GM21526 (cell line): ENCODE results near the gene DBF4B.

Experiments used
- ATAC-seq: cut with Tn5 transposase; IDR thresholded peaks from one replicate; pipeline ENCODE4 v1.9.1; 2021; ENCODE audit warnings: moderate library complexity; ENCODE audit not compliant: unreplicated experiment, low FRiP score

DBF4B gene

DNA sequence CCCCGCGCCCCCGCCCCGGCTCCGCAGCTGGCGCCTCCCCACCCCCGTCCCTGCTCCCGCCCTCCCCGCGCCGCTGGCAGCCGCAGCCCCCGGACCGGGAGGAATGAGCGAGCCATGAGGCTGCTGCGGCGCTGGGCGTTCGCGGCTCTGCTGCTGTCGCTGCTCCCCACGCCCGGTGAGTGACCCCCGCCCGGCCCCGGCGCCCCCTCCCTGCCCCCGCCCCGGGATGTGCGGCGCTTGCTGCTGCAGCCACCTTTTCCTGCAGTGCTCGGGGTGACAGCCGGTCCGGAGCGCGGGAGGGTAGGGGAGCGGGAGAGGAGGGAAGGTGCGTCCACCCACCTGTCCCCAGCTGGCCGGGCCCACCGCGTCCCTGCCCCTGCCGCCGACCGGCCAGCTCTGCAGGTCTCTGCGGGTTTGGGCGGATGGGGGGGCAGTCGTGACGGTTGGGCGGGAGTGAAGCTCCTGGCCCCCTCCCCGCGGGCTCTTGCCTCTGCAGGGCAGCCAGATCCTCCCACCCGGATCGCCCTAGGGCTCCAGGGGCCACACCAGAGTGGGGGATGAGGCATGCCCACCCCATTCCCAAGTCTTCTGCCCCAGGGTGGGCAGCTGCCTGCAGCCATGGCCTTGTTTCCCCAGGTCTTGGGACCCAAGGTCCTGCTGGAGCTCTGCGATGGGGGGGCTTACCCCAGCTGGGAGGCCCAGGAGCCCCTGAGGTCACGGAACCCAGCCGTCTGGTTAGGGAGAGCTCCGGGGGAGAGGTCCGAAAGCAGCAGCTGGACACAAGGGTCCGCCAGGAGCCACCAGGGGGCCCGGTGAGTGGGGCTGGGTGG, 50.8 kb downstream of the DBF4B start:
- no peak for ATAC-seq

GRCh38 chr17:44759916-44760243, 51.4 kb downstream of the DBF4B start:
- ATAC-seq, result no peak

GRCh38 chr17:44760474-44761308, 52.2 kb downstream of the DBF4B start:
- no peak for ATAC-seq

- ATAC-seq, result no peak
These were observed 53.7 kb downstream of the DBF4B start for GRCh38 chr17:44761932-44762810.

- ATAC-seq, result no peak
These were observed 54.7 kb downstream of the DBF4B start for GRCh38 chr17:44763170-44763569.

DNA sequence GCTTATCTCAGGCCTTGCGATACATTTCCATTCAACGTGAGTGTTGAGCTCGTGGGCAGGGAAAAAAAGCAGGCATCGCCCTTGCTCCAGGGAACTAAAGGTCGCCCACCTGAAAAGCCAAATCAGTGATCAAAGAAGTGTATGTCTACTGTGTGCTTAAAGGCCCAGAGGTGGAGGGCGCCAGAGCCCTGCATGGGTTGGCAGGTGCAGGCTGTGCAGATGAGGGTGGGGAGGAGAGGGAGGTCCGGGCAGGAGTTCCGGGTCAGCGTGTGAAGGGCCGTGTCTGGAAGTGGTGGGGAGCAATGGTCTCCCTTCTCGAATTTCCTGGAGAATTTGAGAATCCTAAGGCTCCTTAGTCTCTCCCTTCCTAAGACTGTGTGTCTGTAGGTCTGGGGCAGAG, 57.5 kb downstream of the DBF4B start:
- no peak for ATAC-seq

DNA sequence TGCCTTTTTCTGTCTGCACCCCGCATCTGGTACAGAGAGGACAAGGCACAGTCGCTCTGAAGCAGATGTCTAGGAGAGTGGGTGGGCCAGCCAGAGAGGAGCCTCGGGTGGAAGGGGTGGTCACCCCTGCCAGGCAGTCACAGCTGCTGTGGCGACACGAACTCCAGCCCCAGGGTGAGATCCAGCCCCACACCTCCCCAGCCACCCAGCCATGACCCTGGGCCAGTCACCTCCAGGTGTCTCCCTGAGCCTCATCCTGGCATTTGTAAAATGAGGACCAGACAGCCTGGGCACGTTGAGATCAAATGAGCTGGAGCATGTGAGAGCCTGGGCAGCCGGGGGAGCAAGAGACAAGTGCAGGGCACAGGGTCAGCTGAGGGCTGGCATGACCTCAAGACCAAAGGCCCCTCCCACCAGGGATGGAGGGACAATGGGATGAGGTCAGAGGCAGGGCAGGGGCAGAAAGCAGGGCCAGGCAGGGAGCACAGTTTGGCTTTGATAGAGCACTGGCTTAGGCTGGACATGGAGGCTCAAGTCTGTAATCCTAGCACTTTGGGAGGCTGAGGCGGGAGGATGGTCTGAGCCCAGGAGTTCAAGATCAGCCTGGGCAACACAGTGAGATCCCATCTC, 58.1 kb downstream of the DBF4B start:
- no peak for ATAC-seq

- no peak for ATAC-seq
These were observed 59.0 kb downstream of the DBF4B start for GRCh38 chr17:44767493-44767892.

DNA sequence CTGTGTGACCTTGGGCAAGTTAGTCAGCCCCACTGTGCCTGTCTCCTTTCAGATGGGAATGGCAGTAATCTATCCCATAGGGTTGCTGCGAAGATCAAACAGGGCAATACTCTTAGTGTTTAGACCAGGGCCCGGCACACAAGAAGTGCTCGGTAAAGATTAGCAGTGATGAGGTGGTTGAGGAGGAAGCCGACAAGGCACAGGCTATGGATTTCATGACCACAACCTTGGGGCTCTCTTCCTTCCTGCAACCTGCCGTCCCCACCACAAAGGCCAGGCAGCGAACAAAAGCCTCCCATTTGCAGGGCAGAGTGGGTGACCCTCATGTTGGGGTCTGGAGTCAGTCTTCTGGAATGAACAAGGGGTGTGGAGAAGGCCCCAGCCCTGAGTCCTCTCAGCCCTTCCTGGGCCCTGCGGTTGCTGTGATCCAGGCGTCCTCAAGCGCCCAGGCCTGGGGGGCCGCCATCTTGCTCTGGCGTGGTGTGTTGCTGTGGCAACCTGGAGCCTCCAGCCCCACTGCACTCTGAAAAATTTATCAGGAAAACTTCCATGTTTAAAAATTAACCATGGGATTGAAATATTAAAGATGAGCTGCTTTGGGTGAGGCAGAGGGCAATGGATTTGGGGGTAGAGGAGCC, 60.2 kb downstream of the DBF4B start:
- no peak for ATAC-seq

GRCh38 chr17:44769230-44769629, 60.8 kb downstream of the DBF4B start:
- no peak for ATAC-seq

DNA sequence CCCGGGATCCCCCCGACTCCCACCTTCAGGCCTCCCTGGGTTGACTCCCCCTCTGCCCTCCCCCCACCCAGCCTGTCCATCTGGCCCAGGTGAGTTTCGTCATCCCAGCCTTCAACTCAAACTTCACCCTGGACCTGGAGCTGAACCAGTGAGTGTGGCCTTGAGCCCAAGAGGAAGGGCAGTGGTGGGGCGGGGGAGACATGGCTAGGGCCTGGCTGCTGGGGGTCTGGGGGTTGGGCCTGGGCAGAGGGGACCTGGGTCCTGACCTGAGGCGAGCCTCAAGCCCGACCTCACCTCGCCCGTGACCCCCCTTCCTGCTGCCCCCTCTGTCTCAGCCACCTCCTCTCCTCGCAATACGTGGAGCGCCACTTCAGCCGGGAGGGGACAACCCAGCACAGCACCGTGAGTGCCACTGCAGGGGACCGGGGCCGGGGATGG, 61.2 kb downstream of the DBF4B start:
- no peak for ATAC-seq

- no peak for ATAC-seq
These were observed 61.9 kb downstream of the DBF4B start for GRCh38 chr17:44770166-44770925.

GRCh38 chr17:44772308-44773045, 64.0 kb downstream of the DBF4B start:
- no peak for ATAC-seq

GRCh38 chr17:44773140-44773539, 64.7 kb downstream of the DBF4B start:
- ATAC-seq, result no peak

- no peak for ATAC-seq
These were observed 66.0 kb downstream of the DBF4B start for GRCh38 chr17:44774271-44775135.

- peak; percentile 77 for ATAC-seq
These were observed 66.8 kb downstream of the DBF4B start for GRCh38 chr17:44775136-44775837.
